GF-D8 (cell line): Measurements from ENCODE around the gene MMP20.

Experiments
- DNase-seq: peaks from one replicate; lab custom pipeline; 2025; lab: John Stamatoyannopoulos, UW

MMP20 gene

GRCh38 chr11:102623128-102623527 lies 2.0 kb downstream of the MMP20 start:
- DNase-seq, result no peak

DNA sequence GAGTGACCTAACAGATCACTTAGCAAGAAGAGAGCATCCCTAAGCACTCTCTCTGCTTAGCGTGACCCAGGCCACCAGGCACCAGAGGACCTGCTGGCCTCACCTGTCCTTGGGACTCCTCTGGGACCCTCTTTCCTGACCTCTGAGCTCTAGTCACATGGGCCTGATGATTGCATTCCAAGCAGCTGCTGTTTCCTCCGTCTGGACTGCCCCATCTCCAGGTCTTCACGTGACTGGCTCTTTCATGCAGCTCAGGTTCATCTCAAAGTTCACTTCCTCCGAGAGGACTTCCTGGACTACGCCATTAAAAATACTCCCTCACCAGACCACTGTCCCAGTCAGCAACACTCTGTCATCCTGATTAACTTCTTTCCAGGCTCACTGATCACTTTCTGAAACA lies 2.9 kb downstream of the MMP20 start:
- no peak for DNase-seq

DNA sequence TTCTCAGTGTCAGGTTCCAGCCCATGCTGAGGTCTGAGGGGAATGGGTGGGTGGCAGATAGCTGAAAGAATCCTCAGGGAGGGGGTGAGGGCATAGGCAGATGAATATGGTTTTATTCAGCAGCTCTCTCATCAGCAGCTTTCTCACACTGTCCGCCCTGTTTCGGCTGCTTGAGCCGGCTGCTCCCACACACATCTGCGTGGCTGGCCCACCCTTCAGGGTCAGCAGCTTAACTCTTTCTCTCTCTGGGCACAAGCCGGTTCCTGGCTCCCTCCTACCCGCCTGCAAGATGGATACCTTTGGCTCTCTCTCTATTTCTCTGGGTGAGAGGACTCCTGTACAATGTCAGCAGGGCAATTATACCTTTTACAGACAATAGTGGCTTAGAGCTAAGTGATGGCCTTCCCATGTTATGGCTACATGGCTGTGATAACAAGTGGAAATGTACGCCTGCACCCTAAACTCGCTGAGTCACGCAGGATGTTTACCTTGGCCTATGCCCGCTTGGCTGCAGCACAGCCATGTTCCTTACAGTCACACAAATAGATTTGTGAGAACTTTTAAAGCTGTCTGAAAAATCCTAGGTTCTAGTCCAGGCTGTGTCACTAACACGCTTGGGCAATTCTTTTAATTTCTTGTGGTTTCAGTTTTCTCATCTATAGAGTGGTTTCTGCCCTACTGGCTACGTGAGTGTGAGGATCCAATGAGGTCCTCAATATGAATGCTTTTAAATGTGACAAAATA lies 4.1 kb downstream of the MMP20 start:
- DNase-seq, result no peak

- DNase-seq, result no peak
Measured at GRCh38 chr11:102620179-102620578, 5.0 kb downstream of the MMP20 start.

- no peak for DNase-seq
Measured at GRCh38 chr11:102617466-102618008, 7.6 kb downstream of the MMP20 start.

- no peak for DNase-seq
Measured at GRCh38 chr11:102615894-102616432, 9.2 kb downstream of the MMP20 start.

DNA sequence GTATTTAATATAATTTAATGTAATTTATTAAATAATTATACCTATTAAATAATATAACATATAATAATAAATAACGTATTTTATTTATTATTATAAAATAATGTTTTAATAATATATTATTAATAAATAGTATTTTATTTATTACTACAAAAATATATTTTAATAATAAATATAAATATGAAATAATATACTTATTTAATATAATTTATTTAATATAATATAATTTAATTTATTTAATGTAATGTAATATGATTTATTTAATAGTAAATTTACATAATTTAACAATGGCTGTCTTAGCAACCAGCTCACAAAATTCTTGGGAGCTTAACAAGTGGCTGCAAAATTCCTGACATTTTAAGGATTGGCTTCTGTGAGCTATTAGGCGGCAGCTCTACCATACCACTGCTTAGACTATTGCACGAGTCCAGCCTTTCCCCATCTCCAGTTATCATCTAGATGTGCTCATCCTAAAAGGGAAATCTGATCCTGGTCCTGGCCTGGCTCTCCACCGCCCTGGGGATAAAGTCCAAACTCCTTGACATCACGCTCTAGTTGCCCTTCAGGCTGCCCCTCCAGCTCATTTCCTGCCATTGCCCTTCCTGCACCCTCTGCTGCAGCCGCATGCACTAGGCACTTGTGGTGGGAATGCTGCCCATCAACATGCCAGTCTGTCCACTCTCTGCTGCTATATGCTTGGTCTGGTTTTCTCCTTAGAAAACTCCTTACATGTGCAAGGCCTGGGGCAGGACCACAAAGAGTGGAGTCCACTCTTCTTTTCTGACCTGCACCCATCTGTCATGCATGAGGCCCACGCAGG lies 9.8 kb downstream of the MMP20 start:
- DNase-seq, result no peak

- no peak for DNase-seq
Measured at GRCh38 chr11:102614485-102614884, 10.6 kb downstream of the MMP20 start.

DNA sequence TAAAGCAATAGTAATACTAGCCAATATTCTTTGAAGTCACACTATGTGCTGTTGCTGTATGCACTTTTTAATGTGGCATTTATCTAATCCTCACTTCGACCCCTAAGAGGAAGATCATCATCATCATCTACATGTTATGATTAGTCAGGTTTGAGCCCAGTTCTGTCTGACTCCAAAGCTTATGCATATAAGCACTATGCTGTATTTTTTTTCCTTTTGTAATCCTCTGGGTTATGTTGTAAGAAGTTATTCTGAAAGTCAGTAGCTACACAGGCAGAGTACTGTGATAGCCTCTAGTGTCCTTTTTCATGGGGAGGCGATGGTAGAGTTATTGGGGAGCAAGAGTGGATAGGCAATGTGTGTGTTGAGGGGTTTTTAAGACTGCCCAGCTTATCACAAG lies 11.1 kb downstream of the MMP20 start:
- no peak for DNase-seq

DNA sequence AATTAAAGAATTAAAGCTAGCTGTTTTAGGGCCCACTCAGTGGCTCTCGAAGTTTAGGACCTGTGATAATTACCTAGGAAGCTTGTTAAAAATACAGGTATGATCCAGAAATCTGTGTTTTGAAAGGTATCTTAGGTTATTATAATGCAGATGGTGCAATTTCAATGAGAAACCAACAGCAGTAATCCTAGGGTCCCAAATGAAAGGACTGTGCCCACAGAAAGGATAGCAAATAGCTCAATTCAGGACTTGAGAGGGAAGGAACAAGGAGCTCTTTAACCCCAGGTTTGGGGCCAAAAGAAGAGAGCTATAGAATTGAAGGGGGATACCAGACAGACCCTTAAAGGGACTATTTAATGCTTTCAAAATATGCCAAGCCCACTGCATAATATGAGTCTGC lies 11.7 kb downstream of the MMP20 start:
- no peak for DNase-seq

DNA sequence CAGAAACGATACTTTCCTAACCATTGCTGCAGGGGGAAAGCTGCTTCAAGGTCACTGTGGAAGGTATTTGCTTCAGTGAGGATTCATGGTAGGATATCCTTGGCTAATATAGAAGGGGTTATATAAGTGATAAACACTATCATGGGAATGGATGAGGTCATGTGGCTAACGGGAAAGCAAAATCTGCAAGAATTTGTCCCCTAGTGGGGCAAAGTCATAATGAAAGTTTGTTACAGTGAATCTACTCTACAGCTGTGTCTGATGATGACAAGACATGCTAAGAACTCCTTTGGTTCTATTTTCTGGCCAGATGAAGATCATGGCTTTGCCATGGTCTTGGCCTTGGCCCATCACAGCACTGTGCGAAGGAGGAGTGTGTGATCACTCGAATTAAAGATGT lies 13.8 kb downstream of the MMP20 start:
- DNase-seq, result no peak

DNA sequence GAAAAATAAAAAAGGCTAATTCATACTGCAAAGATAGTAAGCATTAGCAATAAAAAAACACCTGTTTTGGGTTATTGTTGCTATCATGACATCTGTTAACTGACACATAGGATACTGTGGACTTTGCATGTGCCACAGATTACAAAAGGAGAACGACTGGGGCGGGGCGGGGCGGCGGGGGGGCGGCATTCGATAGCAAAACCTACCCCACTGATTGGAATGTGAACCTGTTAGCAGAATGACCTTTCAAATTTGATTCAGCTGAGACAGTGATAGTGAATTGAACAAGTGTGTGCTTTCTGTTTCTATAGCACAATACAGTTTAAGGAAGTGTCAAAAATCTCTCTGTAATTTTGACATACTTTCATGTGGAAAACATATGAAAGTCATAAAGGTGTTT lies 14.9 kb downstream of the MMP20 start:
- DNase-seq, result no peak

GRCh38 chr11:102608699-102609098 lies 16.4 kb downstream of the MMP20 start:
- DNase-seq, result no peak

- no peak for DNase-seq
Measured at GRCh38 chr11:102604875-102605274, 20.3 kb downstream of the MMP20 start.

- DNase-seq, result no peak
Measured at GRCh38 chr11:102604011-102604410, 21.1 kb downstream of the MMP20 start.

DNA sequence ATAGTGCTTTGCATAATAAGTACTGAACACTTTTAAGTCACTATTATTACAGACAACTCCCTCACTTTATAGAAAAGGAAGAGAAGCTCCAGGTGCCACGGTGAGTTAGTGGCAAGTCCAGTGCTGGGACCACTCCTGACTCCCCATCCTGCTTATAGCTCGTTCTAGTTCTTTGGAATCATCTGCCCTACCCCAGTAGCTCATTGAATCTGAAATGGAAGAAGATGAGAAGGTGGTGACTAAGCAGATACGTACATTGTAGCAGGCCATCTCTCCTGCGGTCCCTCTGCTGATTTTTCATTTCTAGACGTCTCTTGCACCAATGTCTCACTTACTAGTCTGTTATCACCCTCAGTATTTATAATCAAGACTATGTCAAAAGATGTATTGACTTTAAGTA lies 21.6 kb downstream of the MMP20 start:
- DNase-seq, result no peak

GRCh38 chr11:102603091-102603490 lies 22.0 kb downstream of the MMP20 start:
- DNase-seq, result no peak

DNA sequence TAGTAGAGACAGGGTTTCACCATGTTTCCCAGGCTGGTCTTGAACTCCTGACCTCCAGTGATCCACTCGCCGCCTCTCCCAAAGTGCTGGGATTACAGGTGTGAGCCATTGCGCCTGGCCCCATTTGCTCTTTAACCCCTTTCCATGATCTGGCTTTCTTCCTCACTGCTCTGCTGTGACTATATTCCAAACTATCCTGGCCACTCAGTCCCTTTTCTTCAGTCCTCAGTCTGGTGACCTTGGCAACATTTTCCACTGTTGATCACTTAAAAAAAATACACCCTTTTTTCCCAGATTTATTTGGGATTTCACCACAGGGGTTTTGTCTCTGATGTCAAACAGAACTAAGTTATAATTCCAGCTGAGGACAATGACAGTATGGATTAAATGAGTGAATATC lies 24.5 kb downstream of the MMP20 start:
- DNase-seq, result no peak

DNA sequence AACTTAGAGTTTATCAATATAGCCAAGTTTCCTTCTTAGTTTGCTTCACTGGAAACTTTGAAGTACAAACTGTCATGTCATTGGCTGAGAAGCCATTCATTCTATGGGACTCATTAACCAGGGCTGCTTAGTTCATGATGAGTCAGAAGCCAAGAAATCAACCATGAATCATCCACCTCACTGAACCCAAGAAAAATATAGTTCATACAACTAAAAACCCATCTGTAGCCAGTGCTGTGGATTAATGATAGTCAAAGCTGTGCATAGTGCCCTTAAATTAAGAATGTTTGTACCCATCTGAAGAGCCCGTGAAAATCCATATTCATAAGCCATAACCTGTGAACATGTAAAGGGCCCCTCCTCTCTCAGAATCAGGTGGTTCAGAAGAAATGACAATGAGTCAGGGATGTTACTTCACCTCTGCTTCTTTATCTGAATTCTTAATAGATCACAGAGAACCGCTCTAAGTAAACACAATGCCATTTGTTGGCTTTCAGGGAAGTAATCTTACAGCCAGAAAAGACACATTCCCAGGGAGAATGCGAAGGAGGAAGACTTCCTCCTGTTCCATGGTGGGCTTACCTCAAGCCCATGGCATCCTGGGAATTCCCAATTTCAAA lies 25.4 kb downstream of the MMP20 start:
- DNase-seq, result no peak

GRCh38 chr11:102598272-102598671 lies 26.9 kb downstream of the MMP20 start:
- no peak for DNase-seq

DNA sequence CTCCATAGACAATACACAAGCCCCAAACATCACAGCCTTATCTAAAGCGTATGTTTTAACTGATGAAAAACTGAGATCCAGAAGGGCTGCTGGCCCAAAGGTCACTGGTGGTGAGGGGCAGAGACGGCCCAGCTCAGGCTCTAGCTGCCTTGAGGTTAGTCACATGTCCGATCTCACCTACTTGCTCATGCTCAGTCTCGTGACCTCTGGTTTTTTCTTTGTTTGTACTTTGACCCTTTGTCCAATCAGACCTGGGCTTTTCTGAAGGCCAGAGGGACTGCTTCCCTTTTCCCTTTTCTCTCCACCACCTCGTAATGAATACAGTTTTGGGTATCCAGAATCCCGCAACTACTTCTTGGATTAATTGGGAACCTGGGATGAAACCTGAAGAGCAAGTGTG lies 28.6 kb downstream of the MMP20 start:
- no peak for DNase-seq
